HEK293T (cell line): ENCODE measurements around the gene HS6ST2.

ENCODE experiments used
- ARNT ChIP-seq: fragments of 450-650 bp; IDR thresholded peaks from 2 replicates; pipeline ENCODE4 v1.6.1; 2017; ENCODE audit warnings: mild to moderate bottlenecking
- BHLHE40 ChIP-seq: fragments of 450-650 bp; IDR thresholded peaks from 2 replicates; pipeline ENCODE4 v1.6.1; 2016; ENCODE audit warnings: mild to moderate bottlenecking, moderate library complexity, borderline replicate concordance
- ELF4 ChIP-seq: fragments of 450-650 bp; IDR thresholded peaks from 2 replicates; pipeline ENCODE4 v1.6.1; 2017; ENCODE audit warnings: antibody characterized with exemption
- FOXA1 ChIP-seq: fragments of 450-650 bp; IDR thresholded peaks from 2 replicates; pipeline ENCODE4 v1.6.1; 2016; ENCODE audit warnings: mild to moderate bottlenecking
- FOXK2 ChIP-seq: fragments of 450-650 bp; IDR thresholded peaks from 2 replicates; pipeline ENCODE4 v1.6.1; 2016; ENCODE audit warnings: mild to moderate bottlenecking
- FOXM1 ChIP-seq: fragments of 450-650 bp; IDR thresholded peaks from 2 replicates; pipeline ENCODE4 v1.6.1; 2017; ENCODE audit warnings: mild to moderate bottlenecking, borderline replicate concordance
- HDGF ChIP-seq: fragments of 450-650 bp; IDR thresholded peaks from 2 replicates; pipeline ENCODE4 v1.6.1; 2017; ENCODE audit warnings: antibody characterized with exemption, borderline replicate concordance
- L3MBTL2 ChIP-seq: fragments of 450-650 bp; conservative IDR thresholded peaks from 2 replicates; pipeline ENCODE4 v1.6.1; 2016; ENCODE audit warnings: mild to moderate bottlenecking
- LEF1 ChIP-seq: fragments of 450-650 bp; IDR thresholded peaks from 2 replicates; pipeline ENCODE4 v1.6.1; 2017; ENCODE audit warnings: mild to moderate bottlenecking, borderline replicate concordance
- NFRKB ChIP-seq: fragments of 450-650 bp; IDR thresholded peaks from 2 replicates; pipeline ENCODE4 v1.6.1; 2016; ENCODE audit warnings: mild to moderate bottlenecking, moderate library complexity
- SP1 ChIP-seq: fragments of 450-650 bp; IDR thresholded peaks from 2 replicates; pipeline ENCODE4 v1.6.1; 2017
- SUZ12 ChIP-seq: fragments of 450-650 bp; IDR thresholded peaks from 2 replicates; pipeline ENCODE4 v1.6.1; 2016; ENCODE audit warnings: mild to moderate bottlenecking
- ZNF384 ChIP-seq: fragments of 450-650 bp; IDR thresholded peaks from 2 replicates; pipeline ENCODE4 v1.6.1; 2016

DNA sequence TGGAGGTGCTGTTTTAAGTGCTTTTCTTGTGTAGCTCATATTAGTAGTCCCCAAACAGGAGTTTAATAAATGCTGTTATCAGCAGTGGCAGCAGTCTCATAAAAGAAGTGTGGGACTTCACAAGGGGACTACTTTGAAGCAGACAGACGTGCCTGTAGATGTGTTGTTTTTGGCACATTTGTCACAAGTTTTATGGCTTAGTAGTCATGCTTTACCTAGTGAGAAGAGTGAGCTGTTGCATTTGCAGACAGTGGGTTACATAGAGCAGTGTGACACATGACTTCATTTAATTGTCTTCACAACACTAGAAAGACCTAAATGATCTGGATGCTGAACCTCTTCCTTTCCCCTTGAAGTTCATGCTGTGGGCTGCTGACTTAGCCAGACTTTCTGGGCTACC, 320.1 kb downstream of the HS6ST2 start:
- no peak for TF ChIP-seq HDGF
- TF ChIP-seq ELF4, result no peak
- TF ChIP-seq FOXM1, result no peak
- TF ChIP-seq L3MBTL2, result no peak
- no peak for TF ChIP-seq FOXK2
- TF ChIP-seq ZNF384, result no peak
- no peak for TF ChIP-seq ARNT
- no peak for TF ChIP-seq BHLHE40
- TF ChIP-seq SP1, result no peak
- TF ChIP-seq NFRKB, result no peak
- no peak for TF ChIP-seq FOXA1
- no peak for TF ChIP-seq LEF1
- TF ChIP-seq SUZ12, result no peak
